Stromal cell of bone marrow (primary cell): ENCODE measurements around the gene BRIX1.

Experiments
- DNase-seq: peaks from one replicate; pipeline ENCODE4 v3.0.0-alpha.2; 2012; ENCODE audit warnings: low read depth

BRIX1 gene, protein sequence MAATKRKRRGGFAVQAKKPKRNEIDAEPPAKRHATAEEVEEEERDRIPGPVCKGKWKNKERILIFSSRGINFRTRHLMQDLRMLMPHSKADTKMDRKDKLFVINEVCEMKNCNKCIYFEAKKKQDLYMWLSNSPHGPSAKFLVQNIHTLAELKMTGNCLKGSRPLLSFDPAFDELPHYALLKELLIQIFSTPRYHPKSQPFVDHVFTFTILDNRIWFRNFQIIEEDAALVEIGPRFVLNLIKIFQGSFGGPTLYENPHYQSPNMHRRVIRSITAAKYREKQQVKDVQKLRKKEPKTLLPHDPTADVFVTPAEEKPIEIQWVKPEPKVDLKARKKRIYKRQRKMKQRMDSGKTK

DNA sequence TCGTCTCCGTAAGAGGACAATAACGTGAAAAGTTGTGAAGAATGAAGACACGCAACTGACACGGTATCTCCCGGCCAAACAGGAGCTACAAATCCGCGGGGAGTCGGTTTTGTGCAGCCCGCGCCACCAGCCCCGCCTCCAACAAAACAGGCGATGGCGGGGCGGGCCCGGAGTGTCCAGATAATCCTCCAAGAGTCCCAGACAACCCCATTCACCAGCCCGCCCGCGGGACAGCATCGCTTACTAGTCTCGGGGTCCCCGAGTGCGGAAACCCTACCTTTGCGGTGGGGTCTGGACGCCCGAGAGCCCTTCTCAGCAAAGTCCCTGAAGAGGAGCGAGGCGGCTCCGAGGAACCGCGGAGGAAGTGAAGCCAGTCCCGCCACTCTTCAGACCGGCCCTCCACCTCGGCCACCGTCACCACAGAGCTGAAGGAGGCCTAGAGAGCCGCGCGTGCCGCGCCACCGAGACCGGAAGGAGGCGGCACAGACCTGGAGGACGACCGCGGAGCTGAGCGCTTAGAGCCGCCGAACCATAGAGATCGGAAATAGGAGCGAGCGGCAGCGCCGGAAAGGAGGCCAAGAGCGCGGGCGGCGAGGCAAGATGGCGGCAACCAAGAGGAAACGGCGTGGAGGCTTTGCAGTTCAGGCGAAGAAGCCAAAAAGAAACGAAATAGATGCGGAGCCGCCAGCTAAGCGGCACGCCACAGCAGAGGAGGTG is at the start of gene BRIX1, which contains the start of gene RAD1:
Gene BRIX1 (plus strand): TSS at position 573 of the 717 bp plus-strand sequence. CDS start 28 bp downstream, at position 601.
Gene RAD1 (minus strand): TSS at position 366 of the 717 bp plus-strand sequence. CDS start 612 bp downstream, outside the sequence.
- peak; percentile 96 for DNase-seq

DNA sequence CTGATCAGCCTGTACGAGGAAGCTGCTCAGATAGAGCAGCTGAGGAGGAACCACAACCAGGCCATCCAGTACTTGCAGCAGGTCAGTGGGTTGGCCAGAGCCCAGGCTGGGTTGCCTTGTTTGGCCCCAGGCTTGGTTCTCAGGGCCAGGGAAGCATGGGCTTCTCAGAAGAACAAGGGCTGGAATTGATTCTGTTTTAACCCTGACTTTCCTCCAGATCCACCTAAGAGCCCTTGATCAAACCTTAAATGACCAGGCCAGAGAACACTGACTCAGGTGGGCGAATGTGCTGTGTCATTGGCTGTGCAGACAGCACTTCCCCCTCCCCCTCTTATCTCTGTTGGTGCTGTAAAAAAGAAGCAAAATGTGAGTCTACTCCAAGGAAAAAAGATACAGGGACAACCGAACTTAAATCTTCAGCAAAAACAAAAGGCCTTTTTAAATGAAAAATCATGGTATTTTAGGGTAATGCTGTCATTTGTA is 48.5 kb upstream of the BRIX1 start:
- DNase-seq = no peak

DNA sequence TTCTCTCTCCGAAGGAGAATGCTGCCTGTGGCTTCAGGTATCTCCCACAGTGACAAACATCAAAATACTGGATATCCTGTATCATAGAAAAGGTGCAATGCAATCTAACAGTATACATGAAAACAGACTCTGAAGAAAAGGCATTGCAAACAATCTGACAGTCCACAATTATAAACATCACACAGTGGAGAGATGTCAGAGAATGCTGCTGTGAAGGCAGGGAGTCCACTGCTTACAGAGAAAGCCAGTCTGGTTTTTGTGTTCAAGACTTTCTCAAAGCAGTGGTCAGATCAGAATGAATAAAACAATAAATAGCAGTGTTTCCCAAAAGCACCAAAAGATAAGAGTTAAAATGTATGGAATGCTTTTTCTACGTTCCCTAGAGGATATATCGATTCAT is 47.9 kb upstream of the BRIX1 start:
- no peak for DNase-seq

DNA sequence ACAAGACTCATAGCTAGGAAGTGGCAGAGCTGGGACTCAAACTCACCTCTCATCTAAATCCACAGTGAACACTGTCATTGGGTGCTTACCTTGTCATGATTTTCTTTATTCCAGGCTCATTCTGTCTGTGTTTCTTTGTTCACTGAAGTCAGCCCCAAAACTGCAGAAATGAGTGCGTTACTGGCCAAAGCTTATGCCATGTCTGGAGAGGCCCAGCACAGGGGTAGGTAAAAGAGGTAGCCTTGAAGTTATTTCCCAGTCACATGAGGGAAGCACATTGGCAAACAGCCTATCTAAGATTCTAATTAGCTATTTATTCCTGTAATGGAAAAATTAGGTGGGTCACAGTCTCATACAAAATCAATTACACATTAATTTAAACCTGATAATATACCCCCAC is 46.7 kb upstream of the BRIX1 start:
- DNase-seq = no peak

DNA sequence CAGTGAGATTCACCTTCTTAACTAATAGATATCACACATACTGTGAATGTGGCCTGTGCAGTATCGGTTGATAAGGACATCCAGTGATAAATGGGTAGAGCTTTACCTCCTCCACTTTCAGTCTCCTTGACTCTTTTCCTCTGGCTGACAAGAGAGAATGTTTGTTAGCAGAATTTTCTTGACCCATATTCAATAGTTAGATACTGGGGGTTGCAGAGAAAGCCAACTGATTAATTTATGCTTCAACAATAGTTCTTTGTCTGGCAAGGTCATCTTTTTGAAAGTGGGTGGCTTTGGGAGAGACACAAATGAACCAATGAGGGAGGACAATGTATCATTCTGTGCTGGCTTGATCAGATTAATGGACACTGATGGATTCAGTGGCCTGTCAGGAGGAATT is 46.3 kb upstream of the BRIX1 start:
- no peak for DNase-seq

DNA sequence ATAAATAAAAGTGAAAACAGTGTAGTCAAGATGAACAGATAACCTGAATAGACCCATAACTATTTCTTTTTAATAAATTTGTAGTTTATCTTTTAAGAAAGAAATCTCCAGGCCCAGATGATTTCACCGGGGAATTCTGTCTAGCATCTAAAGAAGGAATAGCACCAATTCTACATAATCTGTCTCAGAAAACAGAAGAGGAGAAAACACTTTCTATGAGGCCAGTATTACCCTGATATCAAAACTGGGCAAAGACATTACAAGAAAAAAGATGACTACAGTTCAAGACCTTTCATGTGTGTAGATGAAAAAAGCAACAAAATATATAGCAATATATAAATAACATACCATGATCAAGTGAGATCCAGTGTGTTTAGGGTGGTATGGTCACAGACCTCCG is 45.1 kb upstream of the BRIX1 start:
- DNase-seq = no peak

DNA sequence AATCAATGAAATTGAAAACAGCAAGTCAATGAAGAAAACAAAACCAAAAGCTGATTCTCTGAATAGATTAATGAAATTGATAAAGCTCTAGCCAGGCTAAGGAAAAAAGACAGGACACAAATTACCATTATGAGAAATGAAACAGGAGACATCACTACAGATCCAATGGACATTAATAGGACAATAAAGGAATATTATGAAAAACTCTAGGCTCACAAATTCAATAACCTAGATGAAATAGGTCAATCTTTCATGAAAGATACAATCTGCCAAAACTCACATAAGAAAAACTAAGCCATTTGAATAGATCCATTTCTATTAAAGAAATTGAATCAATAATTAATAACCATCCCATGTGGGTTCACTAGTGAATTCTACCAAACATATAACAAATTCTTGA is 39.2 kb upstream of the BRIX1 start:
- no peak for DNase-seq

DNA sequence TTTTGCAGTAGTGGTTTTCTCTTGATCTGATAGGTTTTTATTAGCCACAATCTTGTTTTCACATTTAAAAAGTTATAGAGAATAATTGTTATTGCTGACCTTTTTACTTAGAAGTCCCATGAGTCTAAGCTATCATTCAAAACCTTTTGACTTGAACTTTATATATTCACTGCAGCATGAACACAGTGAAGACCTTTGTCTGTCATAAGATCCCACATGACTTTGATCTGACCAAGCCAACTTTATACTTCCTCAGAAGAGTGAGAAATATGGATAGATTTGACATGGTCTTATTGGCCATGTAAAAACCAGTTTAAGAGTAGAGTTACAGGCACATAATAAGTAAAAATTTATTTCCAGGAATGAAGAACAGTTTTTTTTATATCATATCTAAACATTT is 34.3 kb upstream of the BRIX1 start:
- no peak for DNase-seq

DNA sequence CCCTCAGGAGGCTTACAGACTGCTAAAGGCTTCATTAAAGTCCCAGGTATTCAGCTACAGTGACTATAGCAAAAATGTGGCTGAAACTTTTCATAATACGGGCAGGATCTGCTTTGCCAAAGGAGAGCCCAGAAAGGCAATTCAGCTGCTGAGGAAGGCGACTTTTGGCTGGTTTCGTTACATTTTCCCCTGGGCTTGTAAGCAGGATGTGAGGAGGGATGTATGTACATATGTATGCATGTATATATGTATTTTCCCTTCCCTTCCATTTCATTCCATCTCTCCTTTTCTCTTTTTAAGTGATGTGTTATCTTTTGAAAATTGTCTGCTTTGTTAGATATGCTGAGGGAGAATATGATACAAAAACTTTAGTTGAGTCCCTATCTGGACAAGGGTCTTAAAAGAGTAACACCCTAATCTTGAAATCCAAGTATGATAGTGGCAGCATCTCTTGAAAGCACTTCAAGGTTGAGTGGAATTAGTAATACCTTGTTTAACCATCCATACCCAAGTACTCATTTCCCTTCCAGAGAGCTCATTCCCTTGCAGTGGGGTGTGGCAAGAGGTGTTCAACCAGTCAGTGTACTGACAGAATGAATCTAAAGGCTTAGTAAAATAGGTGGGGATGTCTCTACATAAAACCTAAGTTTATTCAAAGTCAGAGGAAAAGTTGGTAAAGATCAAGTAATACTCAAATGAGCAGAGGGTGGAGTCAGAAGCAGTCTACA is 29.0 kb upstream of the BRIX1 start:
- DNase-seq = no peak

DNA sequence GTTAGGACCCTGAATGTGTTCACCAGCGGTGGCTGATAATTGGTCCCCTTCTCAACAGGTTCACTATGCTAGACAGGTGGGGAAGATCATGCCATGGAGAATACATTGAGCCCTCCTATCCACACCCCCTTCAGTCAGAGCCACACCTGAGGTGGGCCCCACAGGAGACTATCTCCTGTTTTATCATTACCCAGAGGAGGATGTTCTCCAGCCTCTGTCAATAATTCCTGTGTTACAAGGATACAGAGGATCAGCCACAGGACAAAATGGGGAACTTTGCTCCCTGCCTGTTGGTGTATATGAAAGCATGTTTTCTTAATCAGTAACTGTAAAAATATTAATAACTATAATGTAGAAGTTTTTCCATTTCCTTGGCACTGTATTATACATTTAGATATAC is 26.1 kb upstream of the BRIX1 start:
- no peak for DNase-seq

DNA sequence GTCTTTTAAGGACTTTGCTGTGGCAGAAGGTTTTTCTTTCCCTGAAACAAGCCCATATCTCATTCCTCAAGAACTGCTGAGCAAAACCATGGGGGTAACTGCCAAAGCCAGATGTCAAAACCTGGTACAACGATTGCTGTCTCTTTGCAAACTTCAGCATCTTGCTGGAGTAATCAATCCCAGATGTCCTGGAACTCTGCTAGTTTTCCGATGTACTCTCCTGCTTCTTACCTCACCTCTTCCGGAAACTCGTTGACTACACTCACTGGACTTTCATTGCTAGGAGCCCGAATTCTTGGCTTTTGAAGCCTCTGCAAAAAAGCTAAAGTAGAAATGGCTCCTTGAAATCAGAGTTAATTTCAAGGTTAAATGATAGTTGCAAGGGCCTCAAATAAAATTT is 23.5 kb upstream of the BRIX1 start:
- DNase-seq = peak; percentile 81

DNA sequence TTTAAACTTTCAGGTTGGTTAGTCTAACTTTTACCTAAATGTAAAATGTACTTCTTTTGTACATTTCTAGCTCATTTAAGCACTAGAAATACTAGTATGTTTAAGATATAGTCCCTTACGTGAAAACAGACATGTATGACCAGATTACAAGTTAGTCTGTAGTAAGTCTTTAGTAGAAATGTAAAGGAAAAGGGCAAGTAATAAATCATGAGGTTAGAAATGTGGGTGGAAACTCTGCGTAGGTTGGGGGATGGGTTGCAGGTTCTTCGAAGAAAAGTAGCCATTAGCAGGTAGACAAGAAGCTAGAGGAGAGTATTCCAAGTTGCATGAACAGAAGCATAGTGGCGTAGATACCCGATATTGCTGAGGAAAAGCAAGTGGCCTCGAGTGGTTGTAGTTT is 23.1 kb upstream of the BRIX1 start:
- no peak for DNase-seq

DNA sequence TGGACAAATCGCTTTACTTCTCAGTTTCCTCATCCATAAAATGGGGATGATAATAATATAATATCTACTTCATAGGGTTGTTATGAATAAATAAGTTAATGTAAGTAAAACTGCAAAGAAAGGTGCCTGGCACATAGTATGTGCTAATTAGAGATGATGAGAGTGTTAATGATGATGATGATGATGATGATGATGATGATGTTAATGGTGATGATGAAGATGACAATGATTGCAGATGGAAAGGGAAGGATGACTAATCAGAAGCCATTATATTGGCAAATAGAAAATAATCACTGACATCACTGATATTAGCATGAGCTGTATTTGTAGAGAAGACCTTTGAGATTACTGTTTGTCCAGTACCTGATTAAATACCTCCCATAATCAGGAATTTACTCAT is 20.8 kb upstream of the BRIX1 start:
- DNase-seq = no peak

DNA sequence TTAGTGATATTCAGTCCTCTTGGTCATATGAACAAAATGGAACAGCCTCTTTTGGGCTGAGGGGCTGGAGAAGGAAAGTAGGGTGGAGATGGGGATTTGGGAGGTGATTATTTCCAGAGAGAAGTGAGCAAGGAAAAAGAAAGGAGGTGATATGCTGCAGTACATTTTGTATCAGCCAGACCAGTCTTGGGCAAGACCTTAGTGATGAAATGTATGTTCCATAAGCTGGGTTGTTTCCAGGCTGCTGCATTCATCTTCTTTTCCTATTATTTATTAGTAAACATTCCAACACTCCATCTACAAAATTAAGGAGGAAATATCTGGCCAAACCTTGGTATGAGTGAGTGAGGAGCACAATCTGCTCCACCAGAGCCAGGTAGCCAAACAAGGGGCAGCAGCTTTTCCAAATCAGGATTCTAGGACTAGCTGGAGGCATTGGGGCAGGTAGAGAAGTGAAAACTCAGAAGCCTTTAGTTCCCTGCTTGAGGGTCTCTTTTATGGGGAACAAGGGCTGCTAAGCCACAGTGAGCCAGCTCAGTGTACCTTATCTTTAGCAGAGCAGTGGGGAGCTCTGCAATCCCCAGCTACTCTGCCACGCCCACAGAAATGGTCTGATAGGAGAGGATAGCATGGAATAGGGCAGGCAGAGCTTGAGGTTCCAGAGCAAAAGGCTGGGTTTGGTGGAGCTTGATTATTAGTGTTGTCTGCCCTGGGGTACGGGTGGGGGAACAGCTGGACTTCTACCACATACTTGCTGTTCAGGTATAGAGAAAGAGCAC is 19.7 kb upstream of the BRIX1 start:
- DNase-seq = no peak

DNA sequence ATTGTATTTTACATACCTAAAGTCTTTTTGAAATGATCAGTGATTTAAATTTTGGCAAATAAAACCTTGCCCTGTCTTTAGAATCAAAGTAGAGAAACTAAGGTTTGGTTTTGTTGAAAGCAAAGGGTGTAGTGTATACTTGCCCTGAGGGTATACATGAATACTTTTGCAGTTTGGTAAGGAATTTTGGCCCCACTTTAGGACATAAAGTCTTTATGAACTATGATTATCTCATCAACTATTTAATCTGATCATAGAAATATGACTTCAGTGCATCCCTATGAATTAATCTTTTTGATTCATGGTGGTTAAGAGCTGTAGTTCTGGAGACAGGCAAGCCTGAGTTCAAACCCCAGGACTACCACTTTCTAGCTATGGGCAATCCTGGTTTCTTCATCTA is 17.9 kb upstream of the BRIX1 start:
- DNase-seq = no peak

DNA sequence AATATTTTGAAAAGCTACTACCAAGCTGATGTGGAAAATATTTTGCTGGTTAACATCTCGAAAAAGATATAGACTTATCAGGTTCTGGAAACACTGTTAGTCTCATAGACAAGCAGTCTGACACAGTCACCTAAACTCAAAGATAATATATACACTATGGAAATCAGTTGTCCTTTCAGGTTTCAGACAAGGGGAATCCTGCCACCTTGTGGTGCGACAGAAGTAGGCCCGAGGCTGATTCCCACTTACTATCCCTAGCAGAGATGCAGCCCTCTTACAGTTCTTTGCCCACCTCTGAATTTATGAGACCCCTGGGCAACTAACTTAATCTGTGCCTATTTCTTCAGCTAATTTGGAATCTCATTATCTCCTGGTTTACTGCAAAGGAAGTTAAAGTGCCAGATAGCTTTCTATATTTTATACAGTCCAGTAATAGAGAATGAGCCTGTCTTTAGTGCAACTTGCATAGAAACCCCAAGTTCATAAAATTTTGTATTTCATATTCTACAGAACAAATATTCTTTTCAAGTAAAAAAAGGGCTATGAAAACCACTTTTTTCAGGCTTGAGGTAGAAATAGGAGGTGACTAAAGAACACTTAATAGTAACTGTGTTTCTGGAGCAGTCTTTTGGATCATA is 17.1 kb upstream of the BRIX1 start:
- DNase-seq = peak; percentile 49

DNA sequence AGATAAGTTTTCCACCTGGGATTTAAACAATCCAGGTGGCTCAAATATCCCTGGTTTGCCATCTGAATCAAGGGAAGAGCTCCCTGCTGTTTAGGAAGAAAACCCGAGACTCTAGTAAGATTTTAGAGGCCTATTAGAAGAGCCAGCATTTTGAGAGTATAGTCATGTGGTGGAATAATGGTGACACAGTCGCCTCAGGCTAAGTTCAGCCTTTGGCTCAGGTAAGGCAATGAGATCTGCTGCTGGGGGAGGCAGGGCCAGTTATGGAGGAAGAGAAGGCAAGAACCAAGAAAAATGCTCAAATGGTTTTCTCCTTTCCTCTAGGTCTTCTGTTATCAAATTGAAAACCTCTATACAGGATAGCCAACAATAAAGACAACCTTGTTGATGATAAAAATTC is 16.4 kb upstream of the BRIX1 start:
- DNase-seq = no peak

DNA sequence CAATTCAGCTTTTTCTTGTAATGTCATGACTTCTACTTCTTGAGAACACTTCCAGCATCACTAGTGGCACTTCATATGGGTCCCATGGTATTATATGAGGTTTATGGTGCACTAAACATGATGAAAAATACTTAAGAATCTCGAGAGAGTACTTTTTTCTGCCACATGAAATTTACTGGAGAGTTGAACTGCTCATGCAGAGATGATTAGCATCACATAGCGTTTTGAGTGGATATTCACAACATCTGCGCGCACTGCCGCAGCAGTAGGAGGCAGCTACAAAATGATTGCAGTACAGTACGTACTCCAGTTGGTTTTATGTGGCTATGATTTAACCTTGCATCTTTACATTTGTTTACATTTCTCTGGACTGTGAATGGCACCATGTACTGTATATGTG is 14.9 kb upstream of the BRIX1 start:
- DNase-seq = no peak

DNA sequence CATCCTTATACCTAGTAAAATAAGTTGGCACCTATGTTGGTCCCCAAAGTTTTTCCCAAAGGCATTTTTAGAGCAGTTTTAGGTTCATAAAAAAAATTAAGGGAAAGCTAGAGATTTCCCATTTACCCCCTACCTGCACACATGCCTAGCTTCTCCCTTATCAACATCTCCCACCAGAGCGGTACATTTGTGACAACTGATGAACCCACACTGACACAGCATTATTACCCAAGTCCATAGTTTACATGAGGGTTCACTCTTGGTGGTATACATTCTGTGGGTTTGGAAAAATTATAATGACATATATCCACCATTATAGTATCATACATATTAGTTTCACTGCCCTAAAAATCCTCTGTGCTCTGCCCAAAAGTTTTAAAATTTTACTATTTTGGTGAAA is 12.3 kb upstream of the BRIX1 start:
- DNase-seq = no peak

DNA sequence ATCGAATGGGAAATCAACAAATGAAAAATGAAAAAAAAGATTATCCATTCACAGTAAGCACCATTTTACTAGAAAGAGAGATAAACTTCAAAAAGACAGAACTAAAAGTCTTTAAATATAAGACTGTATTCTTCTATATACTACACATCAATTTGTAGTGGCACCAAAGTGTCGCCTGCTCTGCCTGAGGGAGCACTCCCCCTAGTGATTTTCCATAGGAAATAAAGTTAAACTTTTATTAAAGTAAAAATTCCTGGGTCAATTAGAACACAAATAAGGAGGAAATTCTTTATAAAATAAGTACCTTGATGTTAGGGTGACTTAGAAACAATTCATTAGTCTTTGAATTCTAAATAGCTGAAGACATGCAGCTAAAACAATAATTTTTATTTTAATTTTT is 9.9 kb upstream of the BRIX1 start:
- no peak for DNase-seq

DNA sequence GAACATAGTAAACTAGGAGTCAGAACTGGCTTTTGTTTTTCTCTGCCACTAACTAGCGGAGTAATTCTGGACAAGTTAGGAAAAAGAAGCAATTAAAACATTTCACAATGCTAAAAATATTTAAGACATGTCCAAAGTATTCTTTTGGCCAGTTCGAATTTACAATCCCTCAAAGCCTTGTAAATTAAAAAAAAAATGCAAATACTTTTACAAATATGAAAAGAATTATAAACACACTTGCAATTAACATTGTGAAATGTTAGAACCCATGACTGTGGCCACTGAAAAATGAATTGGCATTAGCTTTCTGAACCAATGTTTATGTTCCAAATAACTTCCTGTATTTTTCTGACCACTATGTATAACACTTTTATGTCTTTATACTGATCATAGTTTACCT is 2.4 kb upstream of the BRIX1 start:
- no peak for DNase-seq
